Rectal smooth muscle tissue (tissue), 1 donor: ENCODE results near the gene PLEKHG4B.
"Not testable (repeated sequence)": the region's sequence is repeated elsewhere in the genome, so short reads cannot be mapped to it uniquely, and the experiment has no call there.

ENCODE experiments used
- H3K27ac ChIP-seq: one replicate; pipeline ENCODE4 v1.7.0; 2013; ENCODE audit warnings: low read depth, low read length, inconsistent platforms
- H3K27me3 ChIP-seq: one replicate; pipeline ENCODE4 v1.7.0; 2013; ENCODE audit warnings: low read length; ENCODE audit not compliant: control insufficient read depth, insufficient read depth
- H3K36me3 ChIP-seq: one replicate; pipeline ENCODE4 v1.7.0; 2013; ENCODE audit warnings: low read length; ENCODE audit not compliant: control insufficient read depth, insufficient read depth
- H3K4me1 ChIP-seq: one replicate; pipeline ENCODE4 v1.7.0; 2013; ENCODE audit warnings: low read length; ENCODE audit not compliant: control insufficient read depth, insufficient read depth
- H3K4me3 ChIP-seq: one replicate; pipeline ENCODE4 v1.7.0; 2013; ENCODE audit warnings: low read length
- H3K9ac ChIP-seq: one replicate; pipeline ENCODE4 v1.7.0; 2013; ENCODE audit warnings: low read length

Gene PLEKHG4B

DNA sequence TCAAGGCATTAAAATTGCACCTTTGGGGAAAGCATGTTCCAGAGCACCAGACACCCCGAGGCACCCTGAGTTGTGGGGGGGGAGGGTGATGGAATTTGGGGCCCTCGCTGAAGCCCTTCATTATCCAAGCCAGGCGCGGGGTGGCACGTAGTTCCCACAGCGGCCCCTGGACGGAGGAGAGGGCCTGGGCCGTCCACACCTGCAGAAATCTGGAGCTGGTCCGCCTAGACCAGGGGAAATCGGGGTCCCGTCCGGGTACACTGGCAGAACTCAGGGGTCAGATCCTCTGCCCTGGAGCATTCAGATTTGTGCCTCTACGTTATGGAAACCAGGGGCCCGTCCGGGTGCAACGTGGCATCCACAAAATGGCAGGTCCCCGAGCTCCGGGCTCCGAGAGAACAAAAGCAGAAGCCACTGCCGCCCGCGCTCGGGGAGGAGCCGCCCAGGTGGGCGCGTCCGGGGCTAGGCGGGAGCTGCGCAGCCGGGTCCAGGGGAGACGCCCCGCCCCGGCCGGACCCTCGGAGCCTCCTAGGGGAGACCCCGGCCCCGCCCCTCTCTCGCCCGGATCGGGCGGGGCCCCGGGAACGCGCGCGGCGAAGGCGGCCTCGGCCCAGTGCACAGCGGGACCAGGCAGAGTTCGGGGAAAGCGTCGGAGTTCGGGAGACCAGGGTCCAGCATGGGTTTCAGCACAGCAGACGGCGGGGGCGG, at the start of gene PLEKHG4B:
Gene PLEKHG4B (plus strand): TSS at position 613 of the 708 bp plus-strand sequence. CDS start 64 bp downstream, at position 677.
- Histone ChIP-seq H3K27ac (no peak within 1 kb of the TSS), H3K36me3 (no peaks in the 10 kb centered on the region), H3K27me3 (peaks cover 20% of the 10 kb centered on the region), H3K9ac (no peak within 1 kb of the TSS), H3K4me3 (no peak within 1 kb of the TSS), H3K4me1 (no peaks in the 10 kb centered on the region)

- Histone ChIP-seq H3K36me3 (no peaks in the 10 kb centered on the region), H3K4me1 (no peaks in the 10 kb centered on the region), H3K9ac (no peak overlapping the region), H3K27me3 (no peaks in the 10 kb centered on the region), H3K27ac (no peak overlapping the region), H3K4me3 (no peak overlapping the region)
These were observed 49.7 kb upstream of the PLEKHG4B start for GRCh38 chr5:42250-42649.

- Histone ChIP-seq H3K4me3 (no peak overlapping the region), H3K36me3 (no peaks in the 10 kb centered on the region), H3K27me3 (no peaks in the 10 kb centered on the region), H3K4me1 (no peaks in the 10 kb centered on the region), H3K9ac (no peak overlapping the region), H3K27ac (no peak overlapping the region)
These were observed 43.8 kb upstream of the PLEKHG4B start for GRCh38 chr5:48192-48591.

DNA sequence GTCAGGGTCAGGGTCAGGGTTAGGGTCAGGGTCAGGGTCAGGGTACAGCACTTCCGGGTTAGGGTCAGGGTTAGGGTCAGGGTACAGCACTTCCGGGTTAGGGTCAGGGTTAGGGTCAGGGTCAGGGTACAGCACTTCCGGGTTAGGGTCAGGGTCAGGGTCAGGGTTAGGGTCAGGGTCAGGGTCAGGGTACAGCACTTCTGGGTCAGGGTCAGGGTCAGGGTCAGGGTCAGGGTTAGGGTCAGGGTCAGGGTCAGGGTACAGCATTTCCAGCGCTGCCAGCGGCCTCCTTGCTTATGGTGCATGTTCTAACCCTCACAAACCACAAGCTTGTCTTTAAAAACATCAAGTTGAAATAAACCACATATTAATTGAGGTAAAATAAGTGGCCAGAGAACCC, 42.4 kb upstream of the PLEKHG4B start:
- H3K9ac ChIP-seq, H3K27me3 ChIP-seq, H3K27ac ChIP-seq, H3K36me3 ChIP-seq, H3K4me1 ChIP-seq, H3K4me3 ChIP-seq: not testable (repeated sequence)

DNA sequence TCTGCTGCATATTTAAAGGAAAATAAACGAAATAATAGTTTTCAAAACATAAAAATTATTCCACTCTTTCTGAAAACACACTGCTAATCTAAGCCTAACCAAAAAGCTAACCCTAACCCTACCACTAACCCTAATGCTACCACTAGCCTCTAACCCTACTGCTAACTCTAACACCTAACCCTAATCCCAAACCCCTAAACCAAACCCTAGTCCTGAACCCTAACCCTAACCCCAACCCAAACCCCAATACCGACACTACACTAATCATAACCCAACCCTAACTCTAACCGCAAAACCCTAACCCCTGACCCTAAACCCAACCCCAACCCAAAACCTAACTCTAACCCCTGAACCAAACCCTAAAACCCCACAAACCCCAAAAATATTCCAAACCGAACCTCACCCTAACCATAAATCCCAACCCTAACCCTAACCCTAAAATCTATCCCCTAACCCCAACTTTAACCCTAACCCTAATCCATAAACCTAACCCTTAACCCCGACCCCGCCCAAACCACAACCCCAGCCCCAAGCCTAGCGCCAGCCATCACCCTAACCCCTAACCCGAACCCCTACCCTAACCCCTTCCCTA, 41.9 kb upstream of the PLEKHG4B start:
- H3K9ac ChIP-seq, result no peak overlapping the region
- H3K27ac ChIP-seq, result no peak overlapping the region
- no peaks in the 10 kb centered on the region for H3K36me3 ChIP-seq
- H3K27me3 ChIP-seq, result peaks cover 5% of the 10 kb centered on the region
- no peak overlapping the region for H3K4me3 ChIP-seq
- H3K4me1 ChIP-seq, result no peaks in the 10 kb centered on the region

DNA sequence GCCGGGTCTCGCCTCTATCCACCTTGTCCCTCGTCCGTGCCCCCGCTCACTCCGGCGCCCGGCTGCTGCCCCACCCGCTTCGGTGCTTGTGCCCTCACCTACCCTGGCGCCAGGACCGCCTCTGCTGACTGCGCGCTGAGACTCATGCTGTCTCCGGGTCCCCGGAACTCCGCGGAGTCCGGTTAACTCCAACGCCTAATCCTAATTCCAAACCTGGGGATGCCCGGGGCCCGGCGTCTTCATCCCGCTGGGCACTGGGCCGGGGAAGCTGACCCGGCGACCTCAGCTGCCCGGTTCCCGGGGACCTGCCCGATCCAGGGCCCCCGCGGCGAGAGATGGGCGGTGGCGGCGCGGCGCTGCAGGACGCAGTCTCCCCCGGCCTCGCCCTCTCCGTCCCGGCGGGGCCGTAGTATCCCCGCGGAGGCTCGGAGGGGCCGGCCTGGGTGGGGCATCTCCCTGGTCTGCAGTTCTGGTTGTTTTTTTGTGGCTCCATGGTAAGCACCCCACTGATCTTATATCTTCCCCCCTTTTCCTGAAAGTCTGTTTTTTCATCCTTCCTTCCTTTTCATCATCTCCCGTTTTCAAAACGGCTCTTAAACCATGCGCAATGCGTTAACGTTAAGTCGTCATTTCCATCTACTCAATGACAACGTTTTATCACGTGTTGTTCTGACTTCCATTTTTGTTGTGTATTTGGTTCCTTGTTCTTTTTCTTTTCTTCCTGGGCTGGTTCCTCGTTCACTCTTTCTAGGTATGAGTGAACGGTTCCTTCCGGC, 41.1 kb upstream of the PLEKHG4B start:
- Histone ChIP-seq H3K9ac (no peak overlapping the region), H3K4me3 (no peak overlapping the region), H3K36me3 (no peaks in the 10 kb centered on the region), H3K4me1 (no peaks in the 10 kb centered on the region), H3K27ac (no peak overlapping the region), H3K27me3 (peaks cover 5% of the 10 kb centered on the region)

DNA sequence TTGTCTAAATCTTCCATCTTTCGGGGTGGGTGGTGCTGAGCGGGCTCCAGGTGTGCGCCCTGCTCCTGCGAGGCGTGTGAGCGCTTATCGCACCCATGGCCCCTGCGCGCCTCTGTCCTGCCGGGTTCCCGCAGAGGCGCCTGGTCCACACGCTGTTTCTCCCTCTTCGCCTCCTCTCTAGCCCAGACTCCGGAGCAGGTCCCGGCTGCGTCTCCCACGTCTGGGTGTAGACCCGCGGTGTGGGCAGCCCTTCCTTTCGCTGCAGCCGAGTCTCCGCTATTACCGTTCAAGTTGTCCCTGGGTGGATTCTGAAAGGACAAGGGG, 40.5 kb upstream of the PLEKHG4B start:
- Histone ChIP-seq H3K36me3 (no peaks in the 10 kb centered on the region), H3K27me3 (peaks cover 5% of the 10 kb centered on the region)

DNA sequence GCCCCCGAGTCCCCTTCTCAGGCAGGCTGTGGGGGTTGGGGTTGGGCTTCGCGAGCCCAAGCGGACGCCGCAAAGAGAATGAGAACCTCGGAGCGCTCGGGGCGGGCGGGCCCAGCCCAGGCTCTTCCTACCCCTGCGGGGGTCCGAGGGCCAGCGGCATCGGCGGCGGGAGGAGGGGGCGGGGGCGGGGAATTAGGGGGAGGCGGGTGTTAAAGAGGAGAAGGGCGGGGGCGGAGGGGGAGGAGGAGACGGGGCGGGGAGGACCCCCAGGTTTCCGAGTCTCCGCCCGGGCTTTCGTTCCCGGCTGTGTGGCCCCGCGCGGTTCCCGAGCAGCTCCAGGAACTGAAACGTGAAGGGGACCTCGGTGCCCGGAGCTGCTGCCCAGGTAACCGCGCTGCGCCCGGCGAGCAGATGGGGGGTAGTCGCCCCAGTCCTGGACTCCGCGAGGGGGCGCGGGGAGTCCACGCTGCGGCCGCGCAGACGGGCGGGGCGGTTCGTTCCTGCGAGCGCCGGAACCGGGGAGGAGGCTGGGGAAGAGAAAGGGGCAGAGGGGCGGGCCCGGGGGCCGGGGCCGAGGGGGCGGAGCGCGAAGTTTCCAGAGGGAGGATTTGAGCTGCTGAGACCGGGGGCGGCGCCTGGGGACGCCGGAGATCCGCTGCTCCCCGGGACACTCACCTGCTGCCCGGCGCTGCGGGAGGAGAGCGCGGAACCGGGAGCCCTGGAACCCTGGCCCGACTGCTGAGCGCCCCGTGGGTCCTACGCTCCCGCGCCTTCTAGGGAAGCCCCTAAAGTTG, 38.4 kb upstream of the PLEKHG4B start:
- no peaks in the 10 kb centered on the region for H3K36me3 ChIP-seq
- H3K9ac ChIP-seq, result no peak overlapping the region
- H3K4me3 ChIP-seq, result peak overlapping the region; percentile 52
- H3K4me1 ChIP-seq, result no peaks in the 10 kb centered on the region
- no peak overlapping the region for H3K27ac ChIP-seq
- H3K27me3 ChIP-seq, result peaks cover 5% of the 10 kb centered on the region

More for the DNA sequence above, 40.5 kb upstream of the PLEKHG4B start:
- Histone ChIP-seq H3K27ac (no peak overlapping the region), H3K4me1 (no peaks in the 10 kb centered on the region), H3K9ac (no peak overlapping the region), H3K4me3 (no peak overlapping the region)

DNA sequence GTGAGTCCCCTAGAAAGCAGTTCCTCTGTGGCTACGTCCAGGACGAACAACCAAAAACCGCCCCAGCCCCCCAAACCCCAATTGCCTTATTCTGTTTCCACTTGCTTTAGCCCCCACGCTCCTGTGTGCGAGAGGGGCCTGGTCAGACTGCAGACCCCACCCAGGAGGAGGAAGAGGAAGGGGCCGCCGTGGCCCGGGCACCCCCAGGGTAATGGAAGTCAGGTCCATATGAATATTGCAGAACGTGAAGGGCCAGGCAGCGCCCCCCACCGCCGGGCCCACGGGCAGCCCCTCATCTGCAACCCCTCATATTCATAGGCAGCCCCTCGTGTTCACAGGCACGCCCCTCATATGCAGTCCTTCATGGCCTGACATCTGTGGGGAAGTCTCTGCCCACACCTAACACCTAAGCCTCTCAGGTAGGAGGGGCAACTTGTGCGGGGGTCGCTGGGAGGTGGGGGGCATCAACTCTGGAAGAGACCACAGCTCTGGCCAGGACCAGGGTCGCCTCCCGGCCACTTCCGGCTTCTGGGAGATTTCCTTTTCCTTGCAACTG, 37.7 kb upstream of the PLEKHG4B start:
- Histone ChIP-seq H3K36me3 (no peaks in the 10 kb centered on the region), H3K27me3 (peaks cover 5% of the 10 kb centered on the region), H3K4me3 (peak overlapping the region; percentile 52), H3K27ac (no peak overlapping the region), H3K4me1 (no peaks in the 10 kb centered on the region), H3K9ac (no peak overlapping the region)

- H3K27me3 ChIP-seq, result peaks cover 5% of the 10 kb centered on the region
- H3K4me1 ChIP-seq, result no peaks in the 10 kb centered on the region
- H3K27ac ChIP-seq, result no peak overlapping the region
- no peak overlapping the region for H3K9ac ChIP-seq
- H3K4me3 ChIP-seq, result no peak overlapping the region
- H3K36me3 ChIP-seq, result no peaks in the 10 kb centered on the region
These were observed 36.9 kb upstream of the PLEKHG4B start for GRCh38 chr5:54876-55569.

GRCh38 chr5:56561-57290, 35.2 kb upstream of the PLEKHG4B start:
- H3K9ac ChIP-seq, result no peak overlapping the region
- H3K27me3 ChIP-seq, result peaks cover 5% of the 10 kb centered on the region
- H3K27ac ChIP-seq, result no peak overlapping the region
- H3K4me3 ChIP-seq, result no peak overlapping the region
- H3K4me1 ChIP-seq, result no peaks in the 10 kb centered on the region
- H3K36me3 ChIP-seq, result no peaks in the 10 kb centered on the region
